ENCODE results near the gene UACA.

The UACA gene

DNA sequence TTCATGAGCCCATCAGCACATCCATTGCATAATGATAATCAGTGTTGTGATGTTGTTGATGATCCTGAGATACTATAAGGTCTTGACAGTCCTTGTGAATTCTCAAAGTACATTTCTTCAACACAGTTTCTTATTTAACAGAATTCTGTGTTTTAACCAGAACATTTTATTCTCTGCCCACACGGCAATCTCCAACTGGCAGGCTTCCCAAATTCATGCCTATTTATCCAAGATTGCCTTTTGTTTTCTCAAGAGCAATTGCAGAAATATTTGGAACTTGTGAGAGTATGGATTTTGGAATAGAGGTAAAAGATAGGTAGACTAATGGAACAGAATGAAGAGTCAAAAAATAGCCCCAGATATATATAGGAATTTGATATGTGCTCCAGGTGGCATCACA is 116.0 kb downstream of the UACA start:
- no peak overlapping the region for H3K27ac ChIP-seq (ENCODE audit: low read length)
- no peak overlapping the region for H3K9ac ChIP-seq (ENCODE audit: low read length)
- H3K4me1 ChIP-seq (ENCODE audit: control insufficient read depth, low read depth, low read length) = no peaks in the 10 kb centered on the region
- no peak overlapping the region for H3K4me3 ChIP-seq (ENCODE audit: low read length)
- H3K27me3 ChIP-seq (ENCODE audit: control insufficient read depth, insufficient read depth, low read length) = no peaks in the 10 kb centered on the region
- no peaks in the 10 kb centered on the region for H3K36me3 ChIP-seq (ENCODE audit: control insufficient read depth, low read depth, low read length)
- H3K9me3 ChIP-seq (ENCODE audit: control insufficient read depth, low read depth, low read length) = no peaks in the 10 kb centered on the region

DNA sequence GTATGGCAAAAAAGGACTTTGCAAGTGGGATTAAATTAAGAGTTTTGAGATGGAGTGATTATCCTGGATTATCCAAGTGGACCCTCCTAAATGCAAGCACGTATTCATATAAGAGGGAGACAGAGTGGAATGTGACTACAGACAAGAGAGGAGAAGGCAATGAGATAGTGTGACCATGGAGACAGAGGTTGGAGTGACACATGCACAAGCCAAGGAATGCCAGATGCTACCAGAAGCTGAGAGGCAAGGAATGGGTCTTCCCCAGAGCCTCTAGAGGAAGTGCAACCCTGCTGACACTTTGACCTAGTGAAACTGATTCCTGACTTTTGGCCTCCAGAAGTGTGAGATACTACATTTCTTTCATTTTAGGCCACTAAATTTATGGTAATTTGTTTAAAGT is 117.2 kb downstream of the UACA start:
- Histone ChIP-seq H3K4me1 (ENCODE audit: control insufficient read depth, low read depth, low read length) (no peaks in the 10 kb centered on the region), H3K4me3 (ENCODE audit: low read length) (no peak overlapping the region)

DNA sequence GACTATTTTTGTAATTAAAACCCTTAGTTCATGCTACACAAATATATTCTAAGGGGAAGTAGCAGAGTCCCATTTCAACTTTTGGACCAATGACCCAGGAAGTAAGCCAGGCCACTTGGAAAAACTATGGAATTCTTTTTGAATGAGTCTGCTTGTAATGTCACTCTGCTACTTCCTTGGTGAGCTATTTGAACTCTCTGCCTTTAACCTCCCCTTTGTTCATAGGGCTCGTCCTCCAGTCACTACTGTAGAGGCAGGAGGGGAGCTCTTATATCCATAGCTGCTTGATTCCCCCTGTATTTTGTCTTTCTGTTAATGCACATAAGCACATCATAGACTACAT is 119.6 kb downstream of the UACA start:
- Histone ChIP-seq H3K36me3 (ENCODE audit: control insufficient read depth, low read depth, low read length) (no peaks in the 10 kb centered on the region), H3K9me3 (ENCODE audit: control insufficient read depth, low read depth, low read length) (no peaks in the 10 kb centered on the region), H3K27ac (ENCODE audit: low read length) (no peak overlapping the region), H3K4me1 (ENCODE audit: control insufficient read depth, low read depth, low read length) (no peaks in the 10 kb centered on the region), H3K27me3 (ENCODE audit: control insufficient read depth, insufficient read depth, low read length) (no peaks in the 10 kb centered on the region), H3K4me3 (ENCODE audit: low read length) (no peak overlapping the region), H3K9ac (ENCODE audit: low read length) (no peak overlapping the region)

More for the DNA sequence above, 117.2 kb downstream of the UACA start:
- Histone ChIP-seq H3K27ac (ENCODE audit: low read length) (no peak overlapping the region), H3K9me3 (ENCODE audit: control insufficient read depth, low read depth, low read length) (no peaks in the 10 kb centered on the region), H3K27me3 (ENCODE audit: control insufficient read depth, insufficient read depth, low read length) (no peaks in the 10 kb centered on the region), H3K36me3 (ENCODE audit: control insufficient read depth, low read depth, low read length) (no peaks in the 10 kb centered on the region), H3K9ac (ENCODE audit: low read length) (no peak overlapping the region)

DNA sequence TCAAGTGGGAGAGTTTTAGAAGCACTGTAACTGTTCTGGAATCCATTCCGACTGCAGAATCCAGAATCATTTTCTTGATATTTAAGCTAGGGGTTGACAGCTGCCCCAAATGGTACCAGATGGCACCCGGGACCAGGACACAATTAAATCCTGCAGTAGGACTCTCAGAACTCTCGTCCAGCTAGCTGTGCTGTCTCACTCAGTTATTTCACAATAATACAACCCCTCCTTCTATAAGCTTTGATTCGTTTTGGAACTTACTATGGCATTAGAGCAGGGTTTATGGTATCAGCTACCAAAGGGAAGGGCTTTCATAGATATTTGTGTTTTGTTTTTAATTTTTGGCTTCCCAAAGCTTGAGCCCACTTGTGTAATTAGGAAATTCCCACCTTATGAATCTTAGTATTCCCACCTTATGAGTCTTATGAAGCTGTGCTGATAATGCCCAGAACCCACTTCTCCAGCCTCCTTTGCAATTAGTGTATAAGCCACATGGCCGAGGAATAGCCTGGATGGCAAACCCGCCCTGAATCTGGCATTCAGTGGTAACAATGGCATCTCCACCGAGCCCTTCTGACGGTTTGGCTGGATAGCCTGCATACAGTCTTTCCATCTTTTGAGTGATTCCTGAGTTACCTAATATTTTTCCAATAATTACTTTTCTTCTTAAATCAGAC is 120.1 kb downstream of the UACA start:
- H3K4me3 ChIP-seq (ENCODE audit: low read length) = no peak overlapping the region
- no peaks in the 10 kb centered on the region for H3K36me3 ChIP-seq (ENCODE audit: control insufficient read depth, low read depth, low read length)
- H3K27me3 ChIP-seq (ENCODE audit: control insufficient read depth, insufficient read depth, low read length) = no peaks in the 10 kb centered on the region
- H3K4me1 ChIP-seq (ENCODE audit: control insufficient read depth, low read depth, low read length) = no peaks in the 10 kb centered on the region
- no peaks in the 10 kb centered on the region for H3K9me3 ChIP-seq (ENCODE audit: control insufficient read depth, low read depth, low read length)
- H3K9ac ChIP-seq (ENCODE audit: low read length) = no peak overlapping the region
- H3K27ac ChIP-seq (ENCODE audit: low read length) = no peak overlapping the region

DNA sequence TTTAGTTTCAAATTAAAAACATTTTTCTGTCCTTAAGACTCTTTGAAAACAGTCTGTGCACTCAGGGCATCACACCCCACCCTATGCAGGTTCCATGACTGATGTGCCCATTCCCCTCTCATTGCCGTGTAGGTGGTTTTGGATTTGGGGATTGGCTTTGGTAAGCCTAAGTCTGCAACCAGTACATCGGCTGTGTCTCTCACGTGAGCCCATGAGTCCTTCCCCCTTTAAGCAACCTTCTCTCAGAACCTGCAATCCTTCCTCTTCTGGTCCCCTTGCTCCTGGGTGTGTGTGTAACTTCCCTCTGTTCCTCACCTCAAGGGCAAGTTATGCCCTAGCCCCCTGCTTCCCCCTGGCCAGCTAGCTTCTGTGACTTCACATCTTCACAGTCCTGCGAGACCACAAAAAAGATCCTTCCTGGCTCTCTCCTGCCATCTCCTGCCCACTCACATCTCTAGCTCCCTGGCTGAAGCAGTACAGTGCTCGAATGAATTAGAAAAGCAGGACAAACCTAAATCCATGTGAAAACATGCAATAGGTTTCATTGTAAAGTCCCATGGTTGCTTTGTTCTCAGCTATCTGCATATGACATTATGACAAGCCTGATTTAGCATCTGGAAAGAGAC is 126.7 kb downstream of the UACA start:
- Histone ChIP-seq H3K27me3 (ENCODE audit: control insufficient read depth, insufficient read depth, low read length) (no peaks in the 10 kb centered on the region), H3K4me1 (ENCODE audit: control insufficient read depth, low read depth, low read length) (peaks cover 26% of the 10 kb centered on the region), H3K4me3 (ENCODE audit: low read length) (no peak overlapping the region), H3K9ac (ENCODE audit: low read length) (no peak overlapping the region), H3K36me3 (ENCODE audit: control insufficient read depth, low read depth, low read length) (no peaks in the 10 kb centered on the region), H3K27ac (ENCODE audit: low read length) (no peak overlapping the region), H3K9me3 (ENCODE audit: control insufficient read depth, low read depth, low read length) (no peaks in the 10 kb centered on the region)

DNA sequence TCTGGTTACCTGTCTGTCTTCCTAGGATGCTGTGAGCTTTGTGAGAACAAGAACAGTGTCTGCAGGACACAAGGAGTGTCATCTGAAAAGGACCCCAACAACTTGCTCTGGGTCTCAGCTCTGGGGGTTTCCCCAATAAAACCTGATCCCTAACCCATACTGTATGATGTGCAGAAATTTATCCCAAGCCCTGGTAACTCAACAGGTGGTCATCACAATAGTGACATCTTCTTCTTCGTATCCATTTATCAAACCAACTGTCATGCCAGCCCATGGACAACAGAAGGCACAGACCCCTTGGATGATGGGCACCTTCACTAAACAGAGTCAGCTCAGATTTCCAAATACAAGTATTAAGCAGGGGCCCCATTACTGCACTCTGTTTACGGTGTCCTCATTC is 127.5 kb downstream of the UACA start:
- H3K9ac ChIP-seq (ENCODE audit: low read length) = no peak overlapping the region
- H3K36me3 ChIP-seq (ENCODE audit: control insufficient read depth, low read depth, low read length) = no peaks in the 10 kb centered on the region
- peaks cover 33% of the 10 kb centered on the region for H3K4me1 ChIP-seq (ENCODE audit: control insufficient read depth, low read depth, low read length)
- H3K27ac ChIP-seq (ENCODE audit: low read length) = no peak overlapping the region
- no peaks in the 10 kb centered on the region for H3K27me3 ChIP-seq (ENCODE audit: control insufficient read depth, insufficient read depth, low read length)
- H3K4me3 ChIP-seq (ENCODE audit: low read length) = no peak overlapping the region
- H3K9me3 ChIP-seq (ENCODE audit: control insufficient read depth, low read depth, low read length) = no peaks in the 10 kb centered on the region

DNA sequence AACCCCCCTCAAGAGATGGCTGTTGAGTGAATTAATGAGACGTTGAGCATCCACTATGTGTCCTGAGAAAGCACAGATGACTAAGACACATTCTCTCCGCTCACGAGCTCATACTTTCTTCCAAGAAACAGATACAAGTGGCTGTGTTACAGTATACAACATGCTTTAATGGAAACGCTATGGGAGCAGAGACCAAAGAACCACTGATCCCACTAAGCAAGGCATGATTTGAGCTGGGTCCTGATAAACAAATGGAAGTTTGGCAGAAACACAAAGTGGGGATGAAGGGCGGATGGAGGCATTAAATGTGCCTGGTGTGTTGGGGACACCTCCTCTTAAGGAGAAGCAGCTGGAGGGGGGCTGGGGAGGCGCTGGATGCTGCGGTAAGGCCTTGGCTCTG is 129.4 kb downstream of the UACA start:
- no peak overlapping the region for H3K4me3 ChIP-seq (ENCODE audit: low read length)
- peaks cover 34% of the 10 kb centered on the region for H3K4me1 ChIP-seq (ENCODE audit: control insufficient read depth, low read depth, low read length)
- no peaks in the 10 kb centered on the region for H3K27me3 ChIP-seq (ENCODE audit: control insufficient read depth, insufficient read depth, low read length)
- no peak overlapping the region for H3K9ac ChIP-seq (ENCODE audit: low read length)
- no peaks in the 10 kb centered on the region for H3K36me3 ChIP-seq (ENCODE audit: control insufficient read depth, low read depth, low read length)
- H3K9me3 ChIP-seq (ENCODE audit: control insufficient read depth, low read depth, low read length) = no peaks in the 10 kb centered on the region
- H3K27ac ChIP-seq (ENCODE audit: low read length) = no peak overlapping the region

DNA sequence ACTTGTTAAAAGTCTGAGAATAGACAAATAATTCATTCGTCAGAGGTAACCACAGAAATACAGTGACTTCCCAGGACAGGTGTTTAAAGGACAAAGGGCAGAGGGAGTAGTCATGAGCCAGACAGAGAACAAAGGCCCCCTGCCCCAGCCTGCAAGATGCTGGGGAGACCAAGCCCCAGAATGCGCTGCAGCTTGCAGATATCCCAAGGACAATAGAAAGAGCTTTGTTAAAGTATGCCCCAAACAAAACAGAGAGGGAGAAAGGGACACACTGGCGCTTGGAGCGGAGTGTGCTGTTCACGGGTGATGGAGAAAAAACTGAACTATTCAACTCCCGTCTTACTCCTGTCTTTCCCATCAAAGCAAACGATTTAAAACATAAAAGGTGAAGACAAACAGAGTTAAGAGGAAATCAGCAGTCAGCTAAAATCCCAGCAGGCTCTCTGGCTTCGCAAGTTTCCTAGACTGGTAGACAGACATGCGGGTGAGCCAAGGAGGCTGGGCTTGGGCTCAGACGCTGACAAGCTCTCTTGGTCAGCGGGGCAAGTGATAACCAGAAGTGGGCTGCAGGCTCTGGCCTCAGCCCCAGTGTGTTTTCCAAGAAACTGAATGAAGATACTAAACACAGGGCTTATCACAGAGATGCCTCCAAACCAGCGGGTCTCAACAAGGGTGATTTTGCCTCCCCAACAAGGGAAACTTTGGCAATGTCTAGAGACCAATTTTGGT is 130.1 kb downstream of the UACA start:
- Histone ChIP-seq H3K27me3 (ENCODE audit: control insufficient read depth, insufficient read depth, low read length) (no peaks in the 10 kb centered on the region), H3K4me3 (ENCODE audit: low read length) (no peak overlapping the region), H3K36me3 (ENCODE audit: control insufficient read depth, low read depth, low read length) (no peaks in the 10 kb centered on the region), H3K4me1 (ENCODE audit: control insufficient read depth, low read depth, low read length) (peaks cover 36% of the 10 kb centered on the region), H3K9ac (ENCODE audit: low read length) (peak overlapping the region; percentile 13), H3K9me3 (ENCODE audit: control insufficient read depth, low read depth, low read length) (no peaks in the 10 kb centered on the region), H3K27ac (ENCODE audit: low read length) (no peak overlapping the region)

DNA sequence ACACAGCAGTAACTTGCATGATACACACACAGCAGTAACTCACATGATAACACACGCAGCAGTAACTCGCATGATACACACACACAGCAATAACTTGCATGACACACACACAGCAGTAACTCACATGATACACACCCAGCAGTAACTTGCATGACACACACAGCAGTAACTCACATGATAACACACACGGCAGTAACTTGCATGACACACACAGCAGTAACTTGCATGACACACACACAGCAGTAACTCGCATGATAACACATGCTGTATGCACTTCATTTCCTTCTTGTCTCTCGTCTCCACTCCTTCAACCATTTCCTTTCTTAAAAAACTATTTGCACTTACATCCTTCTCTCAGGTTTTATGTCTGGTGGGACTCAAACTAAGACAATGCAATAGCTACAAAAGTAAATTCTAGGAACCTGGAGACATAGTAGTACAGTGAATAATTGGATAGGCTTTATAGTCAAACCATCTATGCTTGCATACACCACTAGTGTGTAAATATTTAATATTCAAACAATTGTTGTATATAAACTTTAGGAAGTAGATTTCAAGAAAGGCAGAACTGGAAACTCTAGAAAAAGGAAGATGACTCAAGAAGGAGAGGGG is 130.8 kb downstream of the UACA start:
- Histone ChIP-seq H3K9ac (ENCODE audit: low read length) (peak overlapping the region; percentile 11), H3K27ac (ENCODE audit: low read length) (no peak overlapping the region), H3K27me3 (ENCODE audit: control insufficient read depth, insufficient read depth, low read length) (no peaks in the 10 kb centered on the region), H3K4me1 (ENCODE audit: control insufficient read depth, low read depth, low read length) (peaks cover 39% of the 10 kb centered on the region), H3K4me3 (ENCODE audit: low read length) (no peak overlapping the region), H3K36me3 (ENCODE audit: control insufficient read depth, low read depth, low read length) (no peaks in the 10 kb centered on the region), H3K9me3 (ENCODE audit: control insufficient read depth, low read depth, low read length) (no peaks in the 10 kb centered on the region)

DNA sequence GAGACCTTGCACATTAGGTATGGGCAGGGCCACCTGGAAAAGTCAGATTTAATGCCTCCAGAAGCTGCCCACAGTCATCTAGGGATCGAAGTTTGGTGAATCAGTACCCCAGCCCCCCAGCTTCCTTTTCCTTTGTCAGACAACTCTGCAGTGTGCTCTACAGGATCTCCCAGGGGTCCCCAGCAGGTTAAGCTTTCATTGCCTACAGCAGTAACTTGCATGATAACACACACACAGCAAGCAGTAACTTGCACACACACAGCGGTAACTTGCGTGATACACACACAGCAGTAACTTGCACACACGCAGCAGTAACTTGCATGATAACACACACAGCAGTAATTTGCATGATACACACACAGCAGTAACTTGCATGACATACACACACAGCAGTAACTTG is 131.3 kb downstream of the UACA start:
- Histone ChIP-seq H3K9ac (ENCODE audit: low read length) (no peak overlapping the region), H3K27ac (ENCODE audit: low read length) (no peak overlapping the region), H3K36me3 (ENCODE audit: control insufficient read depth, low read depth, low read length) (no peaks in the 10 kb centered on the region), H3K4me1 (ENCODE audit: control insufficient read depth, low read depth, low read length) (peaks cover 39% of the 10 kb centered on the region), H3K9me3 (ENCODE audit: control insufficient read depth, low read depth, low read length) (no peaks in the 10 kb centered on the region), H3K27me3 (ENCODE audit: control insufficient read depth, insufficient read depth, low read length) (no peaks in the 10 kb centered on the region), H3K4me3 (ENCODE audit: low read length) (no peak overlapping the region)

DNA sequence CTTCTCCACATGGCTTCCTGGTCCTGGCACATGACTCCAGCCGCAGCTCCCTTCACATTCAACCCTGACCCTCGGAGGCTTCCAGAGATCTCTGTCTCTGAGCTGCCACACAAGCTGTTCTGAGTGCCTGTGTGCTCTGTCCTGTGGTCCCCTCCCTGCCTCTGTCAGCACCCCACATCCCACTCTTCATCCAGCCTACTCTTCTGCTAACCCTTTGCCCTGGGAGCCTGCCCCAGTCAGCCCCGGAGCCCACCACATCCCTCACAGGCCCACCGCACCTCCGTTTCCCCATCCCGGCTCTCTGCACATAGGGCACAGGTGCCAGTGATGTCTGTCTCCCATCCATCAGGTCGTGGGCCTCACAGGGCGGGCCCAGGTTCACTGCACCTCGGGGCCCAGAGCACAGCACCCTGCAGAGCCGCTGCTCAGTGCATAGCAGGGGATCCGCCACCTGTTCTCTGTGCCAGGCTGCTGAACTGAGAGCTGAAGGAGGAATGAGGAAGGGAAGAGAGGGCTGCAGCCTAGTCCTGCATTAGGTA is 133.6 kb downstream of the UACA start:
- Histone ChIP-seq H3K4me1 (ENCODE audit: control insufficient read depth, low read depth, low read length) (peaks cover 36% of the 10 kb centered on the region), H3K9ac (ENCODE audit: low read length) (no peak overlapping the region), H3K4me3 (ENCODE audit: low read length) (no peak overlapping the region), H3K36me3 (ENCODE audit: control insufficient read depth, low read depth, low read length) (no peaks in the 10 kb centered on the region), H3K27ac (ENCODE audit: low read length) (no peak overlapping the region), H3K9me3 (ENCODE audit: control insufficient read depth, low read depth, low read length) (no peaks in the 10 kb centered on the region), H3K27me3 (ENCODE audit: control insufficient read depth, insufficient read depth, low read length) (no peaks in the 10 kb centered on the region)

All from iPS-18a (cell line).